Measurements from ENCODE around the gene DCAF8L2.

DCAF8L2 gene

GRCh38 chrX:27608671-27609070 is 18.5 kb downstream of the DCAF8L2 start:
- DNase-seq (ENCODE audit: low read depth), result no peak
- in situ Hi-C loops (cut with HindIII; ENCODE audit: low sequenced_read_pairs), result no loop called here
- H3K4me3 ChIP-seq (ENCODE audit: low read depth, low read length), result no peak overlapping the region
- TF ChIP-seq CTCF (IDR thresholded peaks at IDR 0.05; ENCODE audit: low read depth, low read length, missing control alignments), result no peak

GRCh38 chrX:27619459-27619858 is 29.3 kb downstream of the DCAF8L2 start:
- in situ Hi-C loops (cut with HindIII; ENCODE audit: low sequenced_read_pairs), result no loop called here
- H3K4me3 ChIP-seq (ENCODE audit: low read depth, low read length), result no peak overlapping the region
- no peak for DNase-seq (ENCODE audit: low read depth)
- no peak for TF ChIP-seq CTCF (IDR thresholded peaks at IDR 0.05; ENCODE audit: low read depth, low read length, missing control alignments)

- H3K4me3 ChIP-seq (ENCODE audit: low read depth, low read length), result no peak overlapping the region
- DNase-seq (ENCODE audit: low read depth), result peak; percentile 1
- peak; percentile 33 for TF ChIP-seq CTCF (IDR thresholded peaks at IDR 0.05; ENCODE audit: low read depth, low read length, missing control alignments)
- in situ Hi-C loops (cut with HindIII; ENCODE audit: low sequenced_read_pairs), result no loop called here
Measured at GRCh38 chrX:27619975-27620374, 29.8 kb downstream of the DCAF8L2 start.

GRCh38 chrX:27622883-27623282 is 32.7 kb downstream of the DCAF8L2 start:
- in situ Hi-C loops (cut with HindIII; ENCODE audit: low sequenced_read_pairs), result no loop called here
- TF ChIP-seq CTCF (IDR thresholded peaks at IDR 0.05; ENCODE audit: low read depth, low read length, missing control alignments), result no peak
- no peak overlapping the region for H3K4me3 ChIP-seq (ENCODE audit: low read depth, low read length)
- no peak for DNase-seq (ENCODE audit: low read depth)

- in situ Hi-C loops (cut with HindIII; ENCODE audit: low sequenced_read_pairs), result no loop called here
- no peak for TF ChIP-seq CTCF (IDR thresholded peaks at IDR 0.05; ENCODE audit: low read depth, low read length, missing control alignments)
- DNase-seq (ENCODE audit: low read depth), result no peak
- no peak overlapping the region for H3K4me3 ChIP-seq (ENCODE audit: low read depth, low read length)
Measured at GRCh38 chrX:27626066-27626465, 35.9 kb downstream of the DCAF8L2 start.

- DNase-seq (ENCODE audit: low read depth), result no peak
- no peak for TF ChIP-seq CTCF (IDR thresholded peaks at IDR 0.05; ENCODE audit: low read depth, low read length, missing control alignments)
- H3K4me3 ChIP-seq (ENCODE audit: low read depth, low read length), result no peak overlapping the region
- in situ Hi-C loops (cut with HindIII; ENCODE audit: low sequenced_read_pairs), result no loop called here
Measured at GRCh38 chrX:27633328-27633727, 43.2 kb downstream of the DCAF8L2 start.

GRCh38 chrX:27656581-27656980 is 66.4 kb downstream of the DCAF8L2 start:
- TF ChIP-seq CTCF (IDR thresholded peaks at IDR 0.05; ENCODE audit: low read depth, low read length, missing control alignments), result no peak
- DNase-seq (ENCODE audit: low read depth), result no peak
- in situ Hi-C loops (cut with HindIII; ENCODE audit: low sequenced_read_pairs), result no loop called here
- H3K4me3 ChIP-seq (ENCODE audit: low read depth, low read length), result no peak overlapping the region

Data from astrocyte of the cerebellum (primary cell).